SK-N-SH (cell line): ENCODE data around the gene DTNA.

Experiments used
- EZH2phosphoT487 ChIP-seq: fragments of 200-600 bp; sonication (generic); IDR thresholded peaks from 2 replicates; pipeline ENCODE4 v1.6.1; 2017; ENCODE audit warnings: low read depth, mixed run types, mild to moderate bottlenecking, antibody characterized with exemption, moderate library complexity, borderline replicate concordance
- GATA2 ChIP-seq: sonication (generic); formaldehyde crosslinking; IDR thresholded peaks from 2 replicates; pipeline ENCODE4 v1.5.0; 2020; ENCODE audit warnings: mild to moderate bottlenecking, missing genetic modification reagents
- RAD21 ChIP-seq: IDR thresholded peaks from 2 replicates; pipeline ENCODE4 v1.6.1; 2012; ENCODE audit warnings: mild to moderate bottlenecking, low read length
- RXRA ChIP-seq: IDR thresholded peaks from 2 replicates; pipeline ENCODE4 v1.4.0; 2012; ENCODE audit warnings: low read depth, mild to moderate bottlenecking, borderline replicate concordance
- SIN3A ChIP-seq: IDR thresholded peaks from 2 replicates; pipeline ENCODE4 v1.6.1; 2012; ENCODE audit warnings: low read depth, mild to moderate bottlenecking, low read length, moderate library complexity, borderline replicate concordance
- SMC3 ChIP-seq: IDR thresholded peaks from 2 replicates; pipeline ENCODE4 v1.6.1; 2012; ENCODE audit warnings: low read depth, low read length, improper control_type of control experiment
- TAF1 ChIP-seq: IDR thresholded peaks from 2 replicates; pipeline ENCODE4 v1.6.1; 2012; ENCODE audit warnings: low read depth, mild to moderate bottlenecking, low read length, moderate library complexity, borderline replicate concordance
- TEAD4 ChIP-seq: IDR thresholded peaks from 2 replicates; pipeline ENCODE4 v1.4.0; 2012; ENCODE audit warnings: mild to moderate bottlenecking, borderline replicate concordance; ENCODE audit not compliant: insufficient read depth
- USF2 ChIP-seq: fragments of 150-350 bp; IDR thresholded peaks from 2 replicates; pipeline ENCODE4 v1.6.1; 2017; ENCODE audit warnings: antibody characterized with exemption, low read length, low read depth, borderline replicate concordance
- YY1 ChIP-seq: IDR thresholded peaks from 2 replicates; pipeline ENCODE4 v1.4.0; 2012; ENCODE audit warnings: low read depth, mild to moderate bottlenecking
- TF ChIP-seq, protein P1 (sequence below): fragments of 200-600 bp; sonication (generic); IDR thresholded peaks from 2 replicates; pipeline ENCODE4 v1.6.1; 2017; ENCODE audit warnings: antibody characterized with exemption, mild to moderate bottlenecking, moderate library complexity

GRCh38 chr18:34709750-34710441, at the start of gene DTNA:
- no peak for TF ChIP-seq RXRA
- TF ChIP-seq, protein P1, sequence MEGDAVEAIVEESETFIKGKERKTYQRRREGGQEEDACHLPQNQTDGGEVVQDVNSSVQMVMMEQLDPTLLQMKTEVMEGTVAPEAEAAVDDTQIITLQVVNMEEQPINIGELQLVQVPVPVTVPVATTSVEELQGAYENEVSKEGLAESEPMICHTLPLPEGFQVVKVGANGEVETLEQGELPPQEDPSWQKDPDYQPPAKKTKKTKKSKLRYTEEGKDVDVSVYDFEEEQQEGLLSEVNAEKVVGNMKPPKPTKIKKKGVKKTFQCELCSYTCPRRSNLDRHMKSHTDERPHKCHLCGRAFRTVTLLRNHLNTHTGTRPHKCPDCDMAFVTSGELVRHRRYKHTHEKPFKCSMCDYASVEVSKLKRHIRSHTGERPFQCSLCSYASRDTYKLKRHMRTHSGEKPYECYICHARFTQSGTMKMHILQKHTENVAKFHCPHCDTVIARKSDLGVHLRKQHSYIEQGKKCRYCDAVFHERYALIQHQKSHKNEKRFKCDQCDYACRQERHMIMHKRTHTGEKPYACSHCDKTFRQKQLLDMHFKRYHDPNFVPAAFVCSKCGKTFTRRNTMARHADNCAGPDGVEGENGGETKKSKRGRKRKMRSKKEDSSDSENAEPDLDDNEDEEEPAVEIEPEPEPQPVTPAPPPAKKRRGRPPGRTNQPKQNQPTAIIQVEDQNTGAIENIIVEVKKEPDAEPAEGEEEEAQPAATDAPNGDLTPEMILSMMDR = no peak
- 0 out of 2 replicates have a peak, but pooled peaks have one; percentile 7 for TF ChIP-seq TEAD4
- no peak for TF ChIP-seq YY1
- no peak for TF ChIP-seq TAF1
- TF ChIP-seq SIN3A = no peak
- TF ChIP-seq GATA2 (CRISPR knock-in tag) = no peak
- TF ChIP-seq RAD21 = no peak
- TF ChIP-seq USF2 = no peak
- TF ChIP-seq EZH2phosphoT487 = no peak
- TF ChIP-seq SMC3 = no peak
